ENCODE measurements around the gene QRFP. TPM values are rescaled to one million over a fixed set of nuclear protein-coding genes. Genes with fewer than 3 reads are reported as not detected.

QRFP gene
- total RNA-seq, 4 donors from 2014 or later, result not detected

GRCh38 chr9:130886981-130887380, 9.6 kb downstream of the QRFP start:
- Histone ChIP-seq H3K27ac (peak overlapping the region in 2 of 4 donors; percentile 19 to 56), H3K9me3 (no peaks in the 10 kb centered on the region), H3K36me3 (peaks cover 0 to 99% of the 10 kb centered on the region in 2 donors), H3K4me3 (no peak overlapping the region), H3K4me1 (peaks cover 0 to 41% (median 5%) of the 10 kb centered on the region in 3 donors), H3K27me3 (no peaks in the 10 kb centered on the region)
- WGBS, 2 donors (ENCODE audit: low coverage in 1 of 2), result 73 to 79% methylated on average over 17 to 20 of the region's 23 CpGs
- no peak for TF ChIP-seq POLR2AphosphoS5 (IDR thresholded peaks at IDR 0.05)
- TF ChIP-seq POLR2A (IDR thresholded peaks at IDR 0.05), result no peak
- no peak for TF ChIP-seq CTCF (IDR thresholded peaks at IDR 0.05)
- no peak for TF ChIP-seq EP300 (IDR thresholded peaks at IDR 0.05)
- ATAC-seq, result no peak

- H3K27ac ChIP-seq, result peak overlapping the region in 2 of 4 donors; percentile 30 to 56
- peaks cover 0 to 100% of the 10 kb centered on the region in 2 donors for H3K36me3 ChIP-seq
- no peaks in the 10 kb centered on the region for H3K27me3 ChIP-seq
- no peak for TF ChIP-seq POLR2AphosphoS5 (IDR thresholded peaks at IDR 0.05)
- TF ChIP-seq POLR2A (IDR thresholded peaks at IDR 0.05), result no peak
- no peak for TF ChIP-seq CTCF (IDR thresholded peaks at IDR 0.05)
- no peak for TF ChIP-seq EP300 (IDR thresholded peaks at IDR 0.05)
- no peaks in the 10 kb centered on the region for H3K9me3 ChIP-seq
- no peak for ATAC-seq
- WGBS, 2 donors (ENCODE audit: low coverage in 1 of 2), result 75% methylated on average over 13 of the region's 35 CpGs; no CpG with 5 or more reads in 1 of the 2 donors
- H3K4me3 ChIP-seq, result no peak overlapping the region
- H3K4me1 ChIP-seq, result peaks cover 0 to 41% (median 5%) of the 10 kb centered on the region in 3 donors
These were observed 10.9 kb downstream of the QRFP start for GRCh38 chr9:130885484-130886375.

GRCh38 chr9:130884542-130885483, 11.8 kb downstream of the QRFP start:
- no peak overlapping the region for H3K4me3 ChIP-seq
- TF ChIP-seq CTCF (IDR thresholded peaks at IDR 0.05) (no peak), POLR2AphosphoS5 (IDR thresholded peaks at IDR 0.05) (no peak), EP300 (IDR thresholded peaks at IDR 0.05) (no peak), POLR2A (IDR thresholded peaks at IDR 0.05) (no peak)
- H3K36me3 ChIP-seq, result peaks cover 0 to 100% of the 10 kb centered on the region in 2 donors
- no peaks in the 10 kb centered on the region for H3K9me3 ChIP-seq
- no peaks in the 10 kb centered on the region for H3K27me3 ChIP-seq
- H3K27ac ChIP-seq, result peak overlapping the region in 2 of 4 donors; percentile 30 to 56
- ATAC-seq, result peak; percentile 18
- 69% methylated on average over 12 of the region's 47 CpGs; no CpG with 5 or more reads in 1 of the 2 donors for WGBS, 2 donors (ENCODE audit: low coverage in 1 of 2)
- peaks cover 0 to 41% (median 5%) of the 10 kb centered on the region in 3 donors for H3K4me1 ChIP-seq

DNA sequence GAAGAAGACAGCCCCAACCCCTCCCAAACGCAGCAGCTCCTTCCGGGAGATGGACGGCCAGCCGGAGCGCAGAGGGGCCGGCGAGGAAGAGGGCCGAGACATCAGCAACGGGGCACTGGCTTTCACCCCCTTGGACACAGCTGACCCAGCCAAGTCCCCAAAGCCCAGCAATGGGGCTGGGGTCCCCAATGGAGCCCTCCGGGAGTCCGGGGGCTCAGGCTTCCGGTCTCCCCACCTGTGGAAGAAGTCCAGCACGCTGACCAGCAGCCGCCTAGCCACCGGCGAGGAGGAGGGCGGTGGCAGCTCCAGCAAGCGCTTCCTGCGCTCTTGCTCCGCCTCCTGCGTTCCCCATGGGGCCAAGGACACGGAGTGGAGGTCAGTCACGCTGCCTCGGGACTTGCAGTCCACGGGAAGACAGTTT, 12.5 kb downstream of the QRFP start:
- Histone ChIP-seq H3K27ac (peak overlapping the region in 2 of 4 donors; percentile 30 to 56), H3K9me3 (no peaks in the 10 kb centered on the region), H3K4me3 (no peak overlapping the region), H3K4me1 (peaks cover 0 to 41% (median 5%) of the 10 kb centered on the region in 3 donors), H3K36me3 (peaks cover 0 to 100% of the 10 kb centered on the region in 2 donors), H3K27me3 (no peaks in the 10 kb centered on the region)
- no peak for ATAC-seq
- WGBS, 2 donors (ENCODE audit: low coverage in 1 of 2), result no CpG with 5 or more reads among the region's 25 CpGs
- TF ChIP-seq POLR2AphosphoS5 (IDR thresholded peaks at IDR 0.05), result no peak
- no peak for TF ChIP-seq POLR2A (IDR thresholded peaks at IDR 0.05)
- TF ChIP-seq EP300 (IDR thresholded peaks at IDR 0.05), result no peak
- TF ChIP-seq CTCF (IDR thresholded peaks at IDR 0.05), result no peak

Data from gastroesophageal sphincter (tissue), 4 donors.